Panc1 (cell line): ENCODE results near the gene C6orf132. TPM values are rescaled to one million over a fixed set of nuclear protein-coding genes. Genes with fewer than 3 reads are reported as not detected.

ENCODE experiments used
- ATAC-seq: fragments of 200-7000 bp; cut with Tn5 transposase; 2 replicates; pipeline ENCODE4 v1.9.1; 2020; ENCODE audit warnings: mild to moderate bottlenecking, moderate library complexity
- BruUV-seq: library from RNA; stranded (reverse); fragments of 400-500 nt; replicated peaks from 2 replicates; lab custom pipeline; 2021; lab: Mats Ljungman, UMichigan
- CTCF ChIA-PET: fragments of 300-600 bp; sonication (Branson Sonifier 250); formaldehyde crosslinking; loops from one replicate; lab custom pipeline; 2022; ENCODE audit warnings: antibody characterized with exemption; lab: Charles Lee
- POLR2A ChIA-PET: fragments of 300-600 bp; sonication (Branson Sonifier 250); formaldehyde crosslinking; loops from one replicate; lab custom pipeline; 2022; ENCODE audit warnings: antibody characterized with exemption; lab: Charles Lee
- DNase-seq: peaks from one replicate; pipeline ENCODE4 v3.0.0-alpha.2; 2010; ENCODE audit warnings: low read depth, low spot score
- H3K27ac ChIP-seq: 2 replicates; pipeline ENCODE4 v1.5.1; 2011; ENCODE audit warnings: mild to moderate bottlenecking, low read length, inconsistent platforms
- H3K27me3 ChIP-seq: fragments of 200-500 bp; sonication (Bioruptor generic); 2 replicates; pipeline ENCODE4 v1.6.0; 2014; ENCODE audit warnings: low read length, inconsistent platforms; ENCODE audit not compliant: control insufficient read depth, insufficient read depth
- H3K36me3 ChIP-seq: fragments of 200-500 bp; sonication (Bioruptor generic); 2 replicates; pipeline ENCODE4 v1.5.1; 2014; ENCODE audit warnings: inconsistent platforms, mild to moderate bottlenecking, low read length, moderate library complexity; ENCODE audit not compliant: control insufficient read depth, insufficient read depth
- H3K4me1 ChIP-seq: 2 replicates; pipeline ENCODE4 v1.5.1; 2011; ENCODE audit warnings: inconsistent platforms, mild to moderate bottlenecking, low read length, moderate library complexity; ENCODE audit not compliant: control insufficient read depth, insufficient read depth
- H3K4me3 ChIP-seq, 2 experiments: 2 replicates each; pipeline ENCODE4 v1.5.1; 2011 to 2012; ENCODE audit warnings: low read depth in 2 of 2, low read length in 2 of 2, mild to moderate bottlenecking in 2 of 2, inconsistent platforms in 1 of 2, moderate library complexity in 1 of 2
- H3K9me3 ChIP-seq: fragments of 200-500 bp; sonication (Bioruptor generic); 2 replicates; pipeline ENCODE4 v1.5.1; 2014; ENCODE audit warnings: low read depth, mild to moderate bottlenecking, inconsistent platforms, low read length, moderate library complexity; ENCODE audit not compliant: control insufficient read depth, insufficient read depth
- POLR2AphosphoS5 ChIP-seq: IDR thresholded peaks from 2 replicates; pipeline ENCODE4 v1.6.1; 2012; ENCODE audit warnings: mild to moderate bottlenecking, low read depth, low read length, moderate library complexity
- REST ChIP-seq, 2 experiments: IDR thresholded peaks; 2 replicates each; pipeline ENCODE4 v1.6.1; 2011 to 2012; ENCODE audit warnings: low read depth in 2 of 2, control low read depth in 1 of 2, low read length in 1 of 2, mild to moderate bottlenecking in 1 of 2, moderate library complexity in 1 of 2; ENCODE audit not compliant: insufficient read depth in 1 of 2
- SIN3A ChIP-seq: IDR thresholded peaks from 2 replicates; pipeline ENCODE4 v1.6.1; 2012; ENCODE audit warnings: low read depth, mild to moderate bottlenecking, low read length, moderate library complexity, borderline replicate concordance; ENCODE audit not compliant: insufficient read depth
- TCF7L2 ChIP-seq: IDR thresholded peaks from 2 replicates; pipeline ENCODE4 v1.6.1; 2011; ENCODE audit warnings: mild to moderate bottlenecking, low read depth, low read length, inconsistent platforms
- in situ Hi-C: cut with HindIII; loops from 2 replicates; pipeline ENCODE4 v1.10.0; 2016; ENCODE audit warnings: low sequenced_read_pairs, low pct_unique_long_range_greater_than_20kb
- intact Hi-C: fragments of 100-400 bp; cut with micrococcal nuclease; formaldehyde crosslinking; loops from one replicate; pipeline ENCODE4 v1.10.0; 2022; ENCODE audit not compliant: unreplicated experiment
- total RNA-seq: library from RNA; stranded (reverse); gene quantifications from one replicate; pipeline ENCODE4 v1.2.1, GENCODE V29; 2021; ENCODE audit not compliant: unreplicated experiment
- TF ChIP-seq, protein P1 (sequence below): fragments of 450-650 bp; IDR thresholded peaks from 2 replicates; pipeline ENCODE4 v1.5.1; 2017; ENCODE audit warnings: mild to moderate bottlenecking

The C6orf132 gene
- total RNA-seq, 1 experiment from 2014 or later = 12.9 TPM

- CTCF ChIA-PET = no interaction called here
- BruUV-seq = no TSS peak
- H3K27ac ChIP-seq = no peak overlapping the region
- no peaks in the 10 kb centered on the region for H3K4me1 ChIP-seq
- POLR2A ChIA-PET = no interaction called here
- ATAC-seq = no peak
- H3K9me3 ChIP-seq = no peaks in the 10 kb centered on the region
- no peaks in the 10 kb centered on the region for H3K36me3 ChIP-seq
- no peak for TF ChIP-seq SIN3A
- no peak for TF ChIP-seq POLR2AphosphoS5
- TF ChIP-seq TCF7L2 = no peak
- no peak for TF ChIP-seq REST (IDR thresholded peaks at IDR 0.05; ENCODE audit: insufficient read depth in 1 of 2, low read depth in 2 of 2, low read length in 1 of 2)
- no peak for DNase-seq
- H3K27me3 ChIP-seq = no peaks in the 10 kb centered on the region
- intact Hi-C loops (no loop called here), in situ Hi-C loops (no loop called here)
- H3K4me3 ChIP-seq = no peak overlapping the region
Measured at GRCh38 chr6:42184475-42184874, 42.1 kb upstream of the C6orf132 start.

GRCh38 chr6:42182101-42182500 is 39.7 kb upstream of the C6orf132 start:
- Histone ChIP-seq H3K4me1 (no peaks in the 10 kb centered on the region), H3K27ac (no peak overlapping the region), H3K9me3 (no peaks in the 10 kb centered on the region), H3K36me3 (no peaks in the 10 kb centered on the region), H3K4me3 (no peak overlapping the region), H3K27me3 (no peaks in the 10 kb centered on the region)
- intact Hi-C loops (no loop called here), in situ Hi-C loops (no loop called here)
- POLR2A ChIA-PET = no interaction called here
- no peak for TF ChIP-seq TCF7L2
- TF ChIP-seq SIN3A = no peak
- no peak for TF ChIP-seq REST (IDR thresholded peaks at IDR 0.05; ENCODE audit: insufficient read depth in 1 of 2, low read depth in 2 of 2, low read length in 1 of 2)
- no peak for TF ChIP-seq POLR2AphosphoS5
- TF ChIP-seq, protein P1, sequence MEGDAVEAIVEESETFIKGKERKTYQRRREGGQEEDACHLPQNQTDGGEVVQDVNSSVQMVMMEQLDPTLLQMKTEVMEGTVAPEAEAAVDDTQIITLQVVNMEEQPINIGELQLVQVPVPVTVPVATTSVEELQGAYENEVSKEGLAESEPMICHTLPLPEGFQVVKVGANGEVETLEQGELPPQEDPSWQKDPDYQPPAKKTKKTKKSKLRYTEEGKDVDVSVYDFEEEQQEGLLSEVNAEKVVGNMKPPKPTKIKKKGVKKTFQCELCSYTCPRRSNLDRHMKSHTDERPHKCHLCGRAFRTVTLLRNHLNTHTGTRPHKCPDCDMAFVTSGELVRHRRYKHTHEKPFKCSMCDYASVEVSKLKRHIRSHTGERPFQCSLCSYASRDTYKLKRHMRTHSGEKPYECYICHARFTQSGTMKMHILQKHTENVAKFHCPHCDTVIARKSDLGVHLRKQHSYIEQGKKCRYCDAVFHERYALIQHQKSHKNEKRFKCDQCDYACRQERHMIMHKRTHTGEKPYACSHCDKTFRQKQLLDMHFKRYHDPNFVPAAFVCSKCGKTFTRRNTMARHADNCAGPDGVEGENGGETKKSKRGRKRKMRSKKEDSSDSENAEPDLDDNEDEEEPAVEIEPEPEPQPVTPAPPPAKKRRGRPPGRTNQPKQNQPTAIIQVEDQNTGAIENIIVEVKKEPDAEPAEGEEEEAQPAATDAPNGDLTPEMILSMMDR = no peak
- CTCF ChIA-PET = no interaction called here
- BruUV-seq = no TSS peak
- no peak for DNase-seq
- no peak for ATAC-seq
